Cardiac fibroblast (primary cell): Measurements from ENCODE around the gene HGF.
"Not testable (repeated sequence)": the region's sequence is repeated elsewhere in the genome, so short reads cannot be mapped to it uniquely, and the experiment has no call there.

Experiments used
- DNase-seq, 2 donors: peaks; one replicate each; pipeline versions ENCODE4 v3.0.0 to v3.0.0-alpha.2; 2010; ENCODE audit warnings: low read depth in 2 of 2
- H3K4me3 ChIP-seq, 2 donors: replicated peaks in 1 of 2; 1 replicate in 1 of 2; 2 replicates in 1 of 2; pipeline ENCODE4 v1.5.1; 2011; ENCODE audit warnings: low read depth in 2 of 2, low read length in 2 of 2, mild to moderate bottlenecking in 2 of 2, moderate library complexity in 1 of 2
- TF ChIP-seq, protein P1 (sequence below): IDR thresholded peaks from one replicate; pipeline ENCODE4 v1.5.1; 2011; ENCODE audit warnings: low read depth, mild to moderate bottlenecking, low read length, inconsistent platforms

Gene HGF

DNA sequence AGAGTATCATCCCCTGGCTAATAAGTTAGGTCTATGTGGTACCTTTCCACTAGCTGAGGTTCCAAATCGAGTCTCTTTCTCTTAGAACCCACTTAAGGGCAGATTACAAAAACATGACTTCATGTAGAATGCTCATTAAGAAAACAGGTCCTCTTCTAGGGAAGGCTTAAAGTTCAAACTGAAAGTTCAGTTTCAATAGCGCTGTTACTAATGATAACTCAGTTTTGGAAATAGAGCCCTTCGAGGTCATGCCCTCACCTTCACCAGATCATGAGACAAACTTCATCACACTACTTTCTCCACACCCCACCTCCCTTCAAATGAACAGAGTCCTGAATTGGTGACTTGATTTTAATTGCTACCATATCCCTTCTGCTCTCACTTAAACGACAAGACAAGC, 26.2 kb downstream of the HGF start:
- DNase-seq: no peak
- TF ChIP-seq, protein P1, sequence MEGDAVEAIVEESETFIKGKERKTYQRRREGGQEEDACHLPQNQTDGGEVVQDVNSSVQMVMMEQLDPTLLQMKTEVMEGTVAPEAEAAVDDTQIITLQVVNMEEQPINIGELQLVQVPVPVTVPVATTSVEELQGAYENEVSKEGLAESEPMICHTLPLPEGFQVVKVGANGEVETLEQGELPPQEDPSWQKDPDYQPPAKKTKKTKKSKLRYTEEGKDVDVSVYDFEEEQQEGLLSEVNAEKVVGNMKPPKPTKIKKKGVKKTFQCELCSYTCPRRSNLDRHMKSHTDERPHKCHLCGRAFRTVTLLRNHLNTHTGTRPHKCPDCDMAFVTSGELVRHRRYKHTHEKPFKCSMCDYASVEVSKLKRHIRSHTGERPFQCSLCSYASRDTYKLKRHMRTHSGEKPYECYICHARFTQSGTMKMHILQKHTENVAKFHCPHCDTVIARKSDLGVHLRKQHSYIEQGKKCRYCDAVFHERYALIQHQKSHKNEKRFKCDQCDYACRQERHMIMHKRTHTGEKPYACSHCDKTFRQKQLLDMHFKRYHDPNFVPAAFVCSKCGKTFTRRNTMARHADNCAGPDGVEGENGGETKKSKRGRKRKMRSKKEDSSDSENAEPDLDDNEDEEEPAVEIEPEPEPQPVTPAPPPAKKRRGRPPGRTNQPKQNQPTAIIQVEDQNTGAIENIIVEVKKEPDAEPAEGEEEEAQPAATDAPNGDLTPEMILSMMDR: no peak
- no peak overlapping the region for H3K4me3 ChIP-seq

DNA sequence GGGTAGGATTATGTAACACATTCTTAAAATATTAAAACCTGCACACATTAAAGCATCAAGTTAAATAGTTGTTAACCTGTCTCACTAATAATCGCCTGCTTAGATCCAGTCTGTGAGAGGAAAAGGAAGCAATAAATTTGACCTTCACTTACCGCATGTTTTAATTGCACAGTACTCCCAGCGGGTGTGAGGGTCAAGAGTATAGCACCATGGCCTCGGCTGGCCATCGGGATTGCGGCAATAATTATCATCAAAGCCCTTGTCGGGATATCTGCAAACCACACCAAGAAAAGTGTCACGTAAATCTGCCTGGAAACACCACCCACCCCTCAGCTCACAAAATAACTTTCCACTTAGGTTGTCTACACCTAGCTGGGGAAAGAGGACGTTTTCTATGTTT, 26.6 kb downstream of the HGF start:
- no peak for DNase-seq
- H3K4me3 ChIP-seq: no peak overlapping the region
- TF ChIP-seq, protein P1: no peak

GRCh38 chr7:81740403-81740802, 29.4 kb downstream of the HGF start:
- DNase-seq: no peak
- H3K4me3 ChIP-seq: no peak overlapping the region
- TF ChIP-seq, protein P1: no peak

DNA sequence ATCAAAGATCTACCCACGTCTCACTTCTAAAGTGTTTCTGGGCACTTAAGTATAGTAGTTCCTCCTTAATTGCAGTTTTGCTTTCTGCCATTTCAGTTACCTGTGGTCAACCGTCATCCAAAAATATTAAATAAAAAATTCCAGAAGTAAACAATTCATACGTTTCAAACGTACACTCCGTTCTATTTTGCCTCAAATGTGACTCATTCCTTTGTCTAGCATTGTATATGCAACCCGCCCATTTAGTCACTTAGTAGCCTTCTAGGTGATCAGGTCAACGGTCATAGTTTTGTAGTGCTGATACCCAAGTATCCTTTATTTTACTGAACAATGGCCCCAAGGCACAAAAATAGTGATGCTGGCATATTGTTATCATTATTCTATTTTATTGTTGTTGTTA, 33.8 kb downstream of the HGF start:
- peak in 1 of 2 donors; percentile 81 for DNase-seq
- no peak overlapping the region for H3K4me3 ChIP-seq
- TF ChIP-seq, protein P1: no peak

DNA sequence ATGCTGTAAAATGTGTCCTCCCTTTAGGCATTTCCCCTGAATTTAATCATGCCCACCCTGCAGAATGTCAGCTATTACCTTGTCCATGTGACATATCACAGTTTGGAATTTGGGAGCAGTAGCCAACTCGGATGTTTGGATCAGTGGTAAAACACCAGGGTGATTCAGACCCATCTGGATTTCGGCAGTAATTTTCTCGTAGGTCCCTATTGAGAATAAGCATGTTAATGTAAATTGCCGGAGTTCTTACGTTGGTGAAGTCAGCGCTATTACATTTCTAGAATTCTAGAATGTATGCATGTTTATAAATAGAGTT, 44.1 kb downstream of the HGF start:
- peak; percentile 78 to 94 for DNase-seq
- no peak overlapping the region for H3K4me3 ChIP-seq
- TF ChIP-seq, protein P1: no peak

GRCh38 chr7:81725003-81725811, 44.6 kb downstream of the HGF start:
- DNase-seq: peak; percentile 46 to 62
- TF ChIP-seq, protein P1: no peak
- no peak overlapping the region for H3K4me3 ChIP-seq

DNA sequence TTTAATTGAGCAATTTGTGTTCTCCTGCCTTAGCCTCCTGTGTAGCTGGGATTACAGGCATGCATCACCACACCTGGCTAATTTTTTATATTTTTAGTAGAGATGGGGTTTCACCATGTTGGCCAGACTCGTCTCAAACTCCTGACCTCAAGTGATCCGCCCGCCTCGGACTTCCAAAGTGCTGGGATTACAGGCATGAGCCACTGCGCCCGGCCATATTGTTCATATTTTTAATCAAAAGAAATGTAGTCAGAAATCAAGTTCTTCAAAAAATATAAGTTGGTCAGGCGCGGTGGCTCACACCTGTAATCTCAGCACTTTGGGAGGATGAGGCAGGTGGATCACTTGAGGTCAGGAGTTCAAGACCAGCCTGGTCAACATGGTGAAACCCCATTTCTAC, 47.6 kb downstream of the HGF start:
- H3K4me3 ChIP-seq, DNase-seq: not testable (repeated sequence)
